Activated CD4-positive, alpha-beta T cell treated with anti-CD3 and anti-CD28 coated beads, Interleukin-2, amount 50 U/mL, for 48 hours (primary cell): Measurements from ENCODE around the gene DERL2.
"Not testable (repeated sequence)": the region's sequence is repeated elsewhere in the genome, so short reads cannot be mapped to it uniquely, and the experiment has no call there.

ENCODE experiments used
- DNase-seq, 2 experiments: peaks; one replicate each; pipeline ENCODE4 v3.0.0-alpha.2; 2020

The DERL2 gene

GRCh38 chr17:5435781-5436315 lies 50.1 kb downstream of the DERL2 start:
- not testable (repeated sequence) for DNase-seq

- DNase-seq, result no peak
Observed at GRCh38 chr17:5434984-5435383, 51.0 kb downstream of the DERL2 start.

GRCh38 chr17:5431949-5432556 lies 53.9 kb downstream of the DERL2 start:
- DNase-seq, result no peak

GRCh38 chr17:5431234-5431633 lies 54.7 kb downstream of the DERL2 start:
- DNase-seq, result not testable (repeated sequence)

- no peak for DNase-seq
Observed at GRCh38 chr17:5430413-5430999, 55.5 kb downstream of the DERL2 start.

- DNase-seq, result no peak
Observed at GRCh38 chr17:5429191-5429887, 56.6 kb downstream of the DERL2 start.

- no peak for DNase-seq
Observed at GRCh38 chr17:5425826-5426225, 60.2 kb downstream of the DERL2 start.

GRCh38 chr17:5424909-5425308 lies 61.1 kb downstream of the DERL2 start:
- DNase-seq, result no peak

- no peak for DNase-seq
Observed at GRCh38 chr17:5422505-5422904, 63.5 kb downstream of the DERL2 start.
